HEK293 (cell line): ENCODE data around the gene UBE2F.

ENCODE experiments used
- CTCF ChIA-PET: fragments of 350-600 bp; formaldehyde crosslinking; extraction: SDS; loops from one replicate; lab custom pipeline; 2021; ENCODE audit warnings: antibody characterized with exemption; lab: Yijun Ruan, JAX
- POLR2A ChIA-PET: fragments of 300-600 bp; formaldehyde crosslinking; extraction: SDS; loops from one replicate; lab custom pipeline; 2020; ENCODE audit warnings: antibody characterized with exemption, inconsistent platforms; lab: Yijun Ruan, JAX
- H3K27ac ChIP-seq: fragments of 200-500 bp; sonication (Bioruptor generic); 2 replicates; pipeline ENCODE4 v1.5.1; 2014; ENCODE audit warnings: low read depth, low read length, control low read depth, inconsistent platforms; ENCODE audit errors: extremely low read depth
- H3K36me3 ChIP-seq, 2 experiments: fragments of 200-500 bp in 1 of 2; sonication (Bioruptor generic) in 1 of 2; 1 replicate in 1 of 2; 2 replicates in 1 of 2; pipeline ENCODE4 v1.5.1; 2014 to 2017; ENCODE audit warnings: inconsistent platforms in 2 of 2, low read length in 2 of 2; ENCODE audit not compliant: control insufficient read depth in 2 of 2, insufficient read depth in 1 of 2
- H3K4me1 ChIP-seq: fragments of 200-500 bp; sonication (Bioruptor generic); 2 replicates; pipeline ENCODE4 v1.5.1; 2014; ENCODE audit warnings: mild to moderate bottlenecking, low read length, inconsistent platforms; ENCODE audit not compliant: control insufficient read depth, insufficient read depth
- H3K4me3 ChIP-seq: 2 replicates; pipeline ENCODE4 v1.5.1; 2011; ENCODE audit warnings: low read depth, mild to moderate bottlenecking, control low read depth, low read length, moderate library complexity
- H3K9me3 ChIP-seq: fragments of 200-500 bp; sonication (Bioruptor generic); 2 replicates; pipeline ENCODE4 v1.5.1; 2014; ENCODE audit warnings: low read depth, low read length, inconsistent platforms; ENCODE audit not compliant: control insufficient read depth, insufficient read depth
- BCL11A ChIP-seq: fragments of 450-650 bp; formaldehyde crosslinking; IDR thresholded peaks from 2 replicates; pipeline ENCODE4 v1.5.1; 2016; ENCODE audit warnings: low read depth, missing biosample characterization, missing genetic modification characterization
- GLIS1 ChIP-seq: fragments of 450-650 bp; formaldehyde crosslinking; IDR thresholded peaks from 2 replicates; pipeline ENCODE4 v1.5.1; 2016; ENCODE audit warnings: missing biosample characterization, missing genetic modification characterization
- TCF7L2 ChIP-seq: IDR thresholded peaks from 2 replicates; pipeline ENCODE4 v1.6.1; 2011; ENCODE audit warnings: low read depth, mild to moderate bottlenecking, inconsistent platforms, low read length, moderate library complexity, borderline replicate concordance
- ZBTB17 ChIP-seq: fragments of 450-650 bp; formaldehyde crosslinking; IDR thresholded peaks from 2 replicates; pipeline ENCODE4 v1.5.1; 2016; ENCODE audit warnings: missing biosample characterization, missing genetic modification characterization
- ZBTB21 ChIP-seq: fragments of 450-650 bp; formaldehyde crosslinking; IDR thresholded peaks from 2 replicates; pipeline ENCODE4 v1.5.1; 2017; ENCODE audit warnings: missing biosample characterization, missing genetic modification characterization
- ZFP3 ChIP-seq: fragments of 450-650 bp; formaldehyde crosslinking; IDR thresholded peaks from 2 replicates; pipeline ENCODE4 v1.5.1; 2016; ENCODE audit warnings: low read depth, missing biosample characterization, missing genetic modification characterization
- ZFP37 ChIP-seq: fragments of 450-650 bp; formaldehyde crosslinking; IDR thresholded peaks from 2 replicates; pipeline ENCODE4 v1.5.1; 2016; ENCODE audit warnings: missing biosample characterization, missing genetic modification characterization
- ZNF132 ChIP-seq: fragments of 450-650 bp; formaldehyde crosslinking; IDR thresholded peaks from 2 replicates; pipeline ENCODE4 v1.5.1; 2017; ENCODE audit warnings: missing biosample characterization, missing genetic modification characterization, borderline replicate concordance
- ZNF157 ChIP-seq: fragments of 450-650 bp; formaldehyde crosslinking; IDR thresholded peaks from 2 replicates; pipeline ENCODE4 v1.5.1; 2016; ENCODE audit warnings: missing biosample characterization, missing genetic modification characterization
- ZNF16 ChIP-seq: fragments of 450-650 bp; formaldehyde crosslinking; IDR thresholded peaks from 2 replicates; pipeline ENCODE4 v1.5.1; 2016; ENCODE audit warnings: low read depth, missing biosample characterization, missing genetic modification characterization
- ZNF2 ChIP-seq: fragments of 450-650 bp; formaldehyde crosslinking; IDR thresholded peaks from 2 replicates; pipeline ENCODE4 v1.5.1; 2016; ENCODE audit warnings: missing biosample characterization, missing genetic modification characterization
- ZNF266 ChIP-seq: fragments of 450-650 bp; formaldehyde crosslinking; IDR thresholded peaks from 2 replicates; pipeline ENCODE4 v1.5.1; 2016; ENCODE audit warnings: missing biosample characterization, missing genetic modification characterization, low read depth
- ZNF426 ChIP-seq: fragments of 450-650 bp; formaldehyde crosslinking; IDR thresholded peaks from 2 replicates; pipeline ENCODE4 v1.5.1; 2017; ENCODE audit warnings: missing biosample characterization, missing genetic modification characterization, mild to moderate bottlenecking, inconsistent platforms, moderate library complexity
- ZNF514 ChIP-seq: fragments of 450-650 bp; formaldehyde crosslinking; IDR thresholded peaks from 2 replicates; pipeline ENCODE4 v1.5.1; 2016; ENCODE audit warnings: missing biosample characterization, missing genetic modification characterization
- ZNF529 ChIP-seq: fragments of 450-650 bp; formaldehyde crosslinking; IDR thresholded peaks from 2 replicates; pipeline ENCODE4 v1.5.1; 2017; ENCODE audit warnings: missing genetic modification characterization, missing biosample characterization; ENCODE audit not compliant: insufficient replicate concordance
- ZNF544 ChIP-seq: fragments of 450-650 bp; formaldehyde crosslinking; IDR thresholded peaks from 2 replicates; pipeline ENCODE4 v1.5.0; 2017; ENCODE audit warnings: missing biosample characterization, missing genetic modification characterization
- ZNF596 ChIP-seq: fragments of 450-650 bp; IDR thresholded peaks from 2 replicates; pipeline ENCODE4 v1.5.0; 2018; ENCODE audit warnings: missing biosample characterization, mild to moderate bottlenecking, missing genetic modification characterization, moderate library complexity
- ZNF624 ChIP-seq: fragments of 450-650 bp; formaldehyde crosslinking; IDR thresholded peaks from 2 replicates; pipeline ENCODE4 v1.5.1; 2017; ENCODE audit warnings: missing biosample characterization, missing genetic modification characterization
- ZNF629 ChIP-seq: fragments of 450-650 bp; formaldehyde crosslinking; IDR thresholded peaks from 2 replicates; pipeline ENCODE4 v1.5.1; 2017; ENCODE audit warnings: missing biosample characterization, missing genetic modification characterization
- ZNF785 ChIP-seq: fragments of 450-650 bp; formaldehyde crosslinking; IDR thresholded peaks from 2 replicates; pipeline ENCODE4 v1.5.1; 2016; ENCODE audit warnings: missing biosample characterization, missing genetic modification characterization
- ZSCAN16 ChIP-seq: fragments of 450-650 bp; formaldehyde crosslinking; IDR thresholded peaks from 2 replicates; pipeline ENCODE4 v1.5.1; 2016; ENCODE audit warnings: missing biosample characterization, missing genetic modification characterization
- TF ChIP-seq, protein P1 (sequence below): fragments of 450-650 bp; formaldehyde crosslinking; IDR thresholded peaks from 2 replicates; pipeline ENCODE4 v1.5.1; 2017; ENCODE audit warnings: missing biosample characterization, missing genetic modification characterization
- TF ChIP-seq, protein P2 (sequence below): fragments of 450-650 bp; formaldehyde crosslinking; IDR thresholded peaks from 2 replicates; pipeline ENCODE4 v1.5.1; 2016; ENCODE audit warnings: missing biosample characterization, missing genetic modification characterization
- TF ChIP-seq, protein P3 (sequence below): fragments of 450-650 bp; formaldehyde crosslinking; IDR thresholded peaks from 2 replicates; pipeline ENCODE4 v1.5.1; 2016; ENCODE audit warnings: missing biosample characterization, missing genetic modification characterization

Gene UBE2F

DNA sequence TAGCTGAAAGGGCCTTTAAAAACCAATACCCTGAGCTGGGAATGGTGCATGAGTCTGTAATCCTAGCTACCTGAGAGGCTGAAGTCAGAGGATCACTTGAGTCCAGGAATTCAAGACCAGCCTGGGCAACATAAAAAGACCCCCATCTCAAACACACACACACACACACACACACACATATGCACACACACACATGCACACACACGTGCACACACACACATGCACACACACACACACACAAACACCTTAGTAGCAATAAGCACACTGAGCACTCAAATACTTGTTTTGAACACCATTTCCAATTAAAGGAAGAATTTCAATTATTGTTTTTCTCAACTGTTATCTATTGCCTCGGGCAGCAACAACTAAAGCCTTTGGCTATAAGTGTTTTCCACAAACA, 25.6 kb upstream of the UBE2F start:
- Histone ChIP-seq H3K4me1 (no peaks in the 10 kb centered on the region), H3K4me3 (no peak overlapping the region), H3K27ac (no peak overlapping the region), H3K36me3 (no peaks in the 10 kb centered on the region), H3K9me3 (no peaks in the 10 kb centered on the region)
- TF ChIP-seq, protein P1, sequence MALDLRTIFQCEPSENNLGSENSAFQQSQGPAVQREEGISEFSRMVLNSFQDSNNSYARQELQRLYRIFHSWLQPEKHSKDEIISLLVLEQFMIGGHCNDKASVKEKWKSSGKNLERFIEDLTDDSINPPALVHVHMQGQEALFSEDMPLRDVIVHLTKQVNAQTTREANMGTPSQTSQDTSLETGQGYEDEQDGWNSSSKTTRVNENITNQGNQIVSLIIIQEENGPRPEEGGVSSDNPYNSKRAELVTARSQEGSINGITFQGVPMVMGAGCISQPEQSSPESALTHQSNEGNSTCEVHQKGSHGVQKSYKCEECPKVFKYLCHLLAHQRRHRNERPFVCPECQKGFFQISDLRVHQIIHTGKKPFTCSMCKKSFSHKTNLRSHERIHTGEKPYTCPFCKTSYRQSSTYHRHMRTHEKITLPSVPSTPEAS (tag by site-specific recombination), result peak; percentile 93
- no peak for TF ChIP-seq ZNF529 (tag by site-specific recombination)
- TF ChIP-seq ZNF544 (tag by site-specific recombination), result no peak
- POLR2A ChIA-PET, result no interaction called here
- CTCF ChIA-PET, result no interaction called here

DNA sequence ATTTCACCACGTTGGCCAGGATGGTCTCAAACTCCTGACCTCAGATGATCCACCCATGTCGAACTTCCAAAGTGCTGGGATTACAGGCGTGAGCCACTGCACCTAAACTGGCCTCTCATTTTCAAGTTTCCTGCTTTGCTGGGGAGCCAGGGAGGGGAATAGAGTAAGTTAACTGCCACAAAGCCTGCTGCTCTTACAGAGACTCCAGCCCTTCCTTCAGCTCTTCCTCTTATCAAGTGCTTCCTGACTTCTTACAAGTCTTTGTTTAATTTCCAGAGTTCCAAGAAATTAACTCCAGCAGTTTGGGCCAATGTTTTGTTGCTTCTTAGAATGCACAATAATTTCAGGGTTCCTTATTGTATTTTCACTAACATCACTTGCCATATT, 24.3 kb upstream of the UBE2F start:
- POLR2A ChIA-PET, result no interaction called here
- no peaks in the 10 kb centered on the region for H3K4me1 ChIP-seq

DNA sequence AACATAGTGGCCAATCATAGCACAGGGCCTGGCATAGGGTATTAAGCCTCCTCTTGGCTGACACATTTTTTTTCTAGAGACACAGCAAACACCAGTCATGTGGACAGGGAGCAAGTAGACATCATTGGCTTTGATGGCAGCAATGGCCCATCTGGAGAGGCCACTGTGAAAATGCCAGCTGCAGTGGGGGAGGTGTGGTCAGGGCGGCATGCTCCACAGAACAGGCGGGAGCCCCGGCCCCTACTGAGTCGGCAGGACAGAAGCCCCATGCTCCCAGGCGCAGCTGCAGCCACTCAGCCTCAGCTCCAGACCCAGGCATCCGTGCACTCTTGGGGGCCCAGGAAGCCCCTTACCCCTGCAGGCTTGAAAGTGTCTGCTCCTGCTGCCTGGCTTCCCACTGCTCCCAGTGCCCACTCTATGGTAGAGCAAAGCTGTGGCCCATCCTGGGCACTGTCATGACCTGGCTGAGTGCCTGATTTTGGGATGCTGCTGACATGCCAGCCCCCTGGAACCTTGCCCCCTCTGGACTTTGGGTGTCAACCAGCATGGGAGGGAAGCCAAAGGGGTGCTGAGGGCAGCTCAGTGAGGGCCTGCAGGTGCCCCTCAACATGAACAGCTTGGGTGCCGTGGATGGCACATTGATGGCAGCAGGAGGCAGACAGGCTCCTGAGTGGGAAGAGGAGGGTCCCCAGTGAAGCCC, 23.3 kb upstream of the UBE2F start:
- POLR2A ChIA-PET, result no interaction called here
- CTCF ChIA-PET, result interaction anchor here (0.7 kb wide), 1 partner anchor 17 kb away, joined by 3 read pairs; no protein-coding TSS in a partner anchor
- no peak overlapping the region for H3K4me3 ChIP-seq
- no peak for TF ChIP-seq ZNF624 (tag by site-specific recombination)
- TF ChIP-seq ZBTB21, result no peak
- TF ChIP-seq TCF7L2, result no peak
- TF ChIP-seq BCL11A (tag by site-specific recombination), result no peak
- TF ChIP-seq, protein P2, sequence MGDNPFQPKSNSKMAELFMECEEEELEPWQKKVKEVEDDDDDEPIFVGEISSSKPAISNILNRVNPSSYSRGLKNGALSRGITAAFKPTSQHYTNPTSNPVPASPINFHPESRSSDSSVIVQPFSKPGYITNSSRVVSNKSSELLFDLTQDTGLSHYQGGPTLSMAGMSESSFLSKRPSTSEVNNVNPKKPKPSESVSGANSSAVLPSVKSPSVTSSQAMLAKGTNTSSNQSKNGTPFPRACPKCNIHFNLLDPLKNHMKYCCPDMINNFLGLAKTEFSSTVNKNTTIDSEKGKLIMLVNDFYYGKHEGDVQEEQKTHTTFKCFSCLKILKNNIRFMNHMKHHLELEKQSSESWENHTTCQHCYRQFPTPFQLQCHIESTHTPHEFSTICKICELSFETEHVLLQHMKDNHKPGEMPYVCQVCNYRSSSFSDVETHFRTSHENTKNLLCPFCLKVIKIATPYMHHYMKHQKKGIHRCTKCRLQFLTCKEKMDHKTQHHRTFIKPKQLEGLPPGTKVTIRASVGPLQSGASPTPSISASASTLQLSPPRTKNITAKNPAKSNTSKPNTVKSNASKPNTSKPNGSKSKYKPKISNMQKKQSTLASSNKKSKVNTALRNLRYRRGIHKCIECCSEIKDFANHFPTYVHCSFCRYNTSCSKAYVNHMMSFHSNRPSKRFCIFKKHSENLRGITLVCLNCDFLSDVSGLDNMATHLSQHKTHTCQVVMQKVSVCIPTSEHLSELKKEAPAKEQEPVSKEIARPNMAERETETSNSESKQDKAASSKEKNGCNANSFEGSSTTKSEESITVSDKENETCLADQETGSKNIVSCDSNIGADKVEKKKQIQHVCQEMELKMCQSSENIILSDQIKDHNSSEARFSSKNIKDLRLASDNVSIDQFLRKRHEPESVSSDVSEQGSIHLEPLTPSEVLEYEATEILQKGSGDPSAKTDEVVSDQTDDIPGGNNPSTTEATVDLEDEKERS, result no peak
- no peak for TF ChIP-seq ZSCAN16 (tag by site-specific recombination)
- TF ChIP-seq ZNF266, result no peak
- TF ChIP-seq, protein P3, sequence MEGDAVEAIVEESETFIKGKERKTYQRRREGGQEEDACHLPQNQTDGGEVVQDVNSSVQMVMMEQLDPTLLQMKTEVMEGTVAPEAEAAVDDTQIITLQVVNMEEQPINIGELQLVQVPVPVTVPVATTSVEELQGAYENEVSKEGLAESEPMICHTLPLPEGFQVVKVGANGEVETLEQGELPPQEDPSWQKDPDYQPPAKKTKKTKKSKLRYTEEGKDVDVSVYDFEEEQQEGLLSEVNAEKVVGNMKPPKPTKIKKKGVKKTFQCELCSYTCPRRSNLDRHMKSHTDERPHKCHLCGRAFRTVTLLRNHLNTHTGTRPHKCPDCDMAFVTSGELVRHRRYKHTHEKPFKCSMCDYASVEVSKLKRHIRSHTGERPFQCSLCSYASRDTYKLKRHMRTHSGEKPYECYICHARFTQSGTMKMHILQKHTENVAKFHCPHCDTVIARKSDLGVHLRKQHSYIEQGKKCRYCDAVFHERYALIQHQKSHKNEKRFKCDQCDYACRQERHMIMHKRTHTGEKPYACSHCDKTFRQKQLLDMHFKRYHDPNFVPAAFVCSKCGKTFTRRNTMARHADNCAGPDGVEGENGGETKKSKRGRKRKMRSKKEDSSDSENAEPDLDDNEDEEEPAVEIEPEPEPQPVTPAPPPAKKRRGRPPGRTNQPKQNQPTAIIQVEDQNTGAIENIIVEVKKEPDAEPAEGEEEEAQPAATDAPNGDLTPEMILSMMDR (tag by site-specific recombination), result no peak
- no peak for TF ChIP-seq ZNF514 (tag by site-specific recombination)
- TF ChIP-seq ZFP3 (tag by site-specific recombination), result no peak
- TF ChIP-seq ZNF2 (tag by site-specific recombination), result no peak
- TF ChIP-seq ZFP37 (tag by site-specific recombination), result no peak
- TF ChIP-seq ZNF132 (tag by site-specific recombination), result no peak
- TF ChIP-seq ZNF785 (tag by site-specific recombination), result no peak
- no peak for TF ChIP-seq ZNF16
- TF ChIP-seq ZBTB17 (tag by site-specific recombination), result no peak
- no peak for TF ChIP-seq ZNF157 (tag by site-specific recombination)

More for the DNA sequence above, 24.3 kb upstream of the UBE2F start:
- no peaks in the 10 kb centered on the region for H3K36me3 ChIP-seq
- TF ChIP-seq GLIS1 (tag by site-specific recombination) (no peak), ZNF426 (tag by site-specific recombination) (no peak), ZNF596 (tag by site-specific recombination) (no peak), ZNF629 (tag by site-specific recombination) (no peak)
- TF ChIP-seq, protein P1 (tag by site-specific recombination), result no peak
- CTCF ChIA-PET, result no interaction called here
- no peaks in the 10 kb centered on the region for H3K9me3 ChIP-seq
- H3K4me3 ChIP-seq, result no peak overlapping the region
- H3K27ac ChIP-seq, result no peak overlapping the region

More for the DNA sequence above, 23.3 kb upstream of the UBE2F start:
- H3K4me1 ChIP-seq, result no peaks in the 10 kb centered on the region
- H3K27ac ChIP-seq, result no peak overlapping the region
- no peaks in the 10 kb centered on the region for H3K36me3 ChIP-seq
- H3K9me3 ChIP-seq, result no peaks in the 10 kb centered on the region
